IMR-90 (cell line): ENCODE results near the gene CASP14. TPM values are rescaled to one million over a fixed set of nuclear protein-coding genes. Genes with fewer than 3 reads are reported as not detected.

ENCODE experiments used
- ATAC-seq: fragments of 200-7000 bp; cut with Tn5 transposase; 2 replicates; pipeline ENCODE4 v1.9.1; 2020; ENCODE audit warnings: low read depth, mild to moderate bottlenecking, moderate library complexity
- BruUV-seq: library from RNA; stranded (reverse); fragments of 400-500 nt; replicated peaks from 2 replicates; lab custom pipeline; 2021; lab: Mats Ljungman, UMichigan
- CTCF ChIA-PET: fragments of 300-600 bp; formaldehyde crosslinking; extraction: SDS; loops from one replicate; lab custom pipeline; 2021; ENCODE audit warnings: antibody characterized with exemption; lab: Yijun Ruan, JAX
- POLR2A ChIA-PET: fragments of 300-600 bp; sonication (Branson Sonifier 250); formaldehyde crosslinking; loops from one replicate; lab custom pipeline; 2022; ENCODE audit warnings: antibody characterized with exemption; ENCODE audit not compliant: unreplicated experiment; lab: Charles Lee
- DNase-seq: peaks from one replicate; pipeline ENCODE4 v3.0.0; 2013
- H2AFZ ChIP-seq: replicated peaks from 2 replicates; pipeline ENCODE3; 2013; ENCODE audit warnings: low read length, mild to moderate bottlenecking; ENCODE audit not compliant: poor library complexity
- H2AK5ac ChIP-seq: 2 replicates; pipeline ENCODE4 v1.6.1; 2013; ENCODE audit warnings: low read depth, low read length, inconsistent platforms
- H2AK9ac ChIP-seq: replicated peaks from 2 replicates; pipeline ENCODE3; 2013; ENCODE audit warnings: mild to moderate bottlenecking, low read depth, low read length, moderate library complexity; ENCODE audit not compliant: poor library complexity
- H2BK120ac ChIP-seq: 2 replicates; pipeline ENCODE4 v1.6.1; 2013; ENCODE audit warnings: low read depth, low read length, inconsistent platforms
- H2BK15ac ChIP-seq: 3 replicates; pipeline ENCODE4 v1.6.1; 2013; ENCODE audit warnings: low read depth, low read length, inconsistent platforms
- H2BK20ac ChIP-seq: 2 replicates; pipeline ENCODE4 v1.6.1; 2013; ENCODE audit warnings: low read depth, mild to moderate bottlenecking, inconsistent platforms, low read length, moderate library complexity
- H2BK5ac ChIP-seq: 2 replicates; pipeline ENCODE4 v1.6.1; 2013; ENCODE audit warnings: mild to moderate bottlenecking, low read depth, low read length, inconsistent platforms; ENCODE audit not compliant: poor library complexity, severe bottlenecking
- H3K14ac ChIP-seq: replicated peaks from 2 replicates; pipeline ENCODE4 v1.6.1; 2013; ENCODE audit warnings: low read depth, low read length, inconsistent platforms
- H3K18ac ChIP-seq: 2 replicates; pipeline ENCODE4 v1.6.1; 2013; ENCODE audit warnings: low read depth, low read length, control low read depth
- H3K23ac ChIP-seq: 2 replicates; pipeline ENCODE4 v1.6.1; 2013; ENCODE audit warnings: low read depth, low read length, inconsistent platforms
- H3K27ac ChIP-seq: 2 replicates; pipeline ENCODE4 v1.5.1; 2013; ENCODE audit warnings: mild to moderate bottlenecking, control low read depth, low read length; ENCODE audit not compliant: insufficient read depth
- H3K27me3 ChIP-seq: 2 replicates; pipeline ENCODE4 v1.6.1; 2013; ENCODE audit warnings: low read length; ENCODE audit not compliant: control insufficient read depth, insufficient read depth
- H3K36me3 ChIP-seq: 2 replicates; pipeline ENCODE4 v1.6.1; 2013; ENCODE audit warnings: low read length, mixed read lengths; ENCODE audit not compliant: control insufficient read depth, insufficient read depth
- H3K4ac ChIP-seq: 2 replicates; pipeline ENCODE4 v1.6.1; 2013; ENCODE audit warnings: low read depth, low read length, inconsistent platforms
- H3K4me1 ChIP-seq: 2 replicates; pipeline ENCODE4 v1.6.1; 2013; ENCODE audit warnings: low read length, mixed read lengths; ENCODE audit not compliant: control insufficient read depth, insufficient read depth
- H3K4me2 ChIP-seq: 2 replicates; pipeline ENCODE4 v1.6.1; 2013; ENCODE audit warnings: low read depth, mild to moderate bottlenecking, control low read depth, low read length, moderate library complexity
- H3K4me3 ChIP-seq: 2 replicates; pipeline ENCODE4 v1.5.1; 2013; ENCODE audit warnings: low read depth, mild to moderate bottlenecking, control low read depth, low read length, moderate library complexity; ENCODE audit not compliant: insufficient read depth
- H3K56ac ChIP-seq: 2 replicates; pipeline ENCODE4 v1.6.1; 2013; ENCODE audit warnings: low read length, inconsistent platforms; ENCODE audit not compliant: insufficient read depth; ENCODE audit errors: extremely low read depth
- H3K79me1 ChIP-seq, 2 experiments: 2 replicates each; pipeline ENCODE4 v1.6.1; 2013; ENCODE audit warnings: low read length in 2 of 2, inconsistent platforms in 1 of 2, low read depth in 1 of 2
- H3K9ac ChIP-seq: 2 replicates; pipeline ENCODE4 v1.6.1; 2013; ENCODE audit warnings: low read depth, low read length, control low read depth
- H3K9me1 ChIP-seq: 2 replicates; pipeline ENCODE4 v1.6.1; 2013; ENCODE audit warnings: low read length, inconsistent platforms; ENCODE audit not compliant: insufficient read depth
- H3K9me3 ChIP-seq: 2 replicates; pipeline ENCODE4 v1.6.1; 2013; ENCODE audit warnings: low read length; ENCODE audit not compliant: control insufficient read depth, insufficient read depth
- H4K20me1 ChIP-seq: 2 replicates; pipeline ENCODE4 v1.6.1; 2013; ENCODE audit warnings: low read length, inconsistent platforms; ENCODE audit not compliant: insufficient read depth
- H4K5ac ChIP-seq: 2 replicates; pipeline ENCODE4 v1.6.1; 2013; ENCODE audit warnings: mild to moderate bottlenecking, low read depth, low read length, control low read depth
- H4K8ac ChIP-seq, 2 experiments: 2 replicates each; pipeline ENCODE4 v1.6.1; 2013; ENCODE audit warnings: low read depth in 2 of 2, low read length in 2 of 2, control low read depth in 1 of 2, inconsistent platforms in 1 of 2
- H4K91ac ChIP-seq: 2 replicates; pipeline ENCODE4 v1.6.1; 2013; ENCODE audit warnings: low read depth, low read length, inconsistent platforms; ENCODE audit not compliant: insufficient read depth
- BHLHE40 ChIP-seq: fragments of 150-350 bp; IDR thresholded peaks from 2 replicates; pipeline ENCODE4 v1.6.1; 2016; ENCODE audit warnings: mild to moderate bottlenecking, low read depth, low read length
- CEBPB ChIP-seq: IDR thresholded peaks from 2 replicates; pipeline ENCODE4 v1.6.1; 2012; ENCODE audit warnings: low read depth, low read length, improper control_type of control experiment
- CHD1 ChIP-seq: IDR thresholded peaks from 2 replicates; pipeline ENCODE4 v1.6.1; 2012; ENCODE audit warnings: low read depth, low read length, improper control_type of control experiment
- CTCF ChIP-seq: conservative IDR thresholded peaks from 2 replicates; pipeline ENCODE4 v1.5.1; 2012; ENCODE audit warnings: mild to moderate bottlenecking, low read depth, low read length, improper control_type of control experiment
- ELK1 ChIP-seq: fragments of 150-350 bp; IDR thresholded peaks from 2 replicates; pipeline ENCODE4 v1.6.1; 2016; ENCODE audit warnings: low read depth, mild to moderate bottlenecking, low read length, moderate library complexity, borderline replicate concordance
- FOS ChIP-seq: fragments of 150-350 bp; IDR thresholded peaks from 2 replicates; pipeline ENCODE4 v1.6.1; 2016; ENCODE audit warnings: low read depth, low read length
- MAFK ChIP-seq: IDR thresholded peaks from 2 replicates; pipeline ENCODE4 v1.6.1; 2012; ENCODE audit warnings: low read depth, low read length, improper control_type of control experiment
- MAZ ChIP-seq: IDR thresholded peaks from 2 replicates; pipeline ENCODE4 v1.6.1; 2012; ENCODE audit warnings: low read depth, mild to moderate bottlenecking, low read length, improper control_type of control experiment, moderate library complexity, borderline replicate concordance
- MXI1 ChIP-seq: IDR thresholded peaks from 2 replicates; pipeline ENCODE4 v1.6.1; 2012; ENCODE audit warnings: low read depth, mild to moderate bottlenecking, low read length, moderate library complexity, borderline replicate concordance
- NFE2L2 ChIP-seq: fragments of 150-350 bp; IDR thresholded peaks from 2 replicates; pipeline ENCODE4 v1.6.1; 2016; ENCODE audit warnings: low read depth, mild to moderate bottlenecking, low read length
- POLR2A ChIP-seq: IDR thresholded peaks from 2 replicates; pipeline ENCODE4 v1.6.1; 2012; ENCODE audit warnings: mild to moderate bottlenecking, low read depth, low read length
- RAD21 ChIP-seq: IDR thresholded peaks from 2 replicates; pipeline ENCODE4 v1.6.1; 2012; ENCODE audit warnings: low read length, improper control_type of control experiment
- RCOR1 ChIP-seq: IDR thresholded peaks from 2 replicates; pipeline ENCODE4 v1.6.1; 2012; ENCODE audit warnings: mild to moderate bottlenecking, low read length, improper control_type of control experiment; ENCODE audit not compliant: insufficient replicate concordance
- RFX5 ChIP-seq: IDR thresholded peaks from 2 replicates; pipeline ENCODE4 v1.8.0; 2012; ENCODE audit warnings: low read depth, mild to moderate bottlenecking, low read length, moderate library complexity
- SMC3 ChIP-seq: fragments of 150-350 bp; IDR thresholded peaks from 2 replicates; pipeline ENCODE4 v1.6.1; 2016; ENCODE audit warnings: low read depth, mild to moderate bottlenecking, antibody characterized with exemption, low read length, moderate library complexity
- USF2 ChIP-seq: fragments of 150-350 bp; IDR thresholded peaks from 2 replicates; pipeline ENCODE4 v1.6.1; 2017; ENCODE audit warnings: mild to moderate bottlenecking, antibody characterized with exemption, low read length, low read depth
- dilution Hi-C: fragments of 300-500 bp; cut with HindIII; formaldehyde crosslinking; loops from one replicate; pipeline ENCODE4 v1.14.3; 2018; ENCODE audit warnings: low sequenced_read_pairs; ENCODE audit not compliant: unreplicated experiment
- in situ Hi-C: fragments of 300-500 bp; cut with MboI; formaldehyde crosslinking; loops from 3 replicates; pipeline ENCODE4 v1.14.3; 2019; ENCODE audit warnings: low sequenced_read_pairs, inconsistent platforms, mixed read lengths
- intact Hi-C: fragments of 100-400 bp; cut with micrococcal nuclease; formaldehyde crosslinking; loops from 2 replicates; pipeline ENCODE4 v1.10.0; 2022
- polyA plus RNA-seq, 3 experiments: library from polyadenylated mRNA; depleted of rRNA; stranded (reverse); fragments of >200 nt; gene quantifications; 2 replicates each; pipeline ENCODE4 v1.2.3, GENCODE V29; 2012; ENCODE audit warnings: low replicate concordance in 1 of 3
- total RNA-seq: library from RNA; depleted of rRNA; stranded (reverse); fragments of >200 nt; gene quantifications from 2 replicates; pipeline ENCODE4 v1.2.3, GENCODE V29; 2012

CASP14 gene
- total and polyA plus RNA-seq, 2 of the 4 experiments (the other 2 are of a cell fraction) = not detected

GRCh38 chr19:15008308-15008707, 41.0 kb upstream of the CASP14 start:
- H3K4me1 ChIP-seq = no peaks in the 10 kb centered on the region
- H4K5ac ChIP-seq = no peak overlapping the region

More at GRCh38 chr19:15008308-15008707, 41.0 kb upstream of the CASP14 start:
- no peak overlapping the region for H3K4me3 ChIP-seq
- no peak overlapping the region for H2BK120ac ChIP-seq
- no peaks in the 10 kb centered on the region for H3K27me3 ChIP-seq
- H4K20me1 ChIP-seq = no peaks in the 10 kb centered on the region
- DNase-seq (no peak), ATAC-seq (no peak)
- no peaks in the 10 kb centered on the region for H3K9me1 ChIP-seq
- no peak overlapping the region for H2AFZ ChIP-seq
- no peak overlapping the region for H3K4ac ChIP-seq
- no peak overlapping the region for H2BK20ac ChIP-seq
- no peak overlapping the region for H3K23ac ChIP-seq
- no peak overlapping the region for H4K91ac ChIP-seq
- no peak overlapping the region for H3K56ac ChIP-seq
- no peak overlapping the region for H3K18ac ChIP-seq
- intact Hi-C loops (no loop called here), dilution Hi-C loops (no loop called here), in situ Hi-C loops (no loop called here)
- TF ChIP-seq RFX5 (no peak), NFE2L2 (no peak), CHD1 (no peak), ELK1 (no peak), CEBPB (no peak), MAFK (no peak), SMC3 (no peak), RCOR1 (no peak), USF2 (no peak), RAD21 (no peak), MAZ (no peak), CTCF (no peak), FOS (no peak), POLR2A (no peak), BHLHE40 (no peak), MXI1 (no peak)
- ChIA-PET CTCF (no interaction called here), POLR2A (no interaction called here)
- H4K8ac ChIP-seq = no peak overlapping the region
- no peak overlapping the region for H3K4me2 ChIP-seq
- no peak overlapping the region for H2BK15ac ChIP-seq
- H2AK5ac ChIP-seq = no peak overlapping the region
- no peaks in the 10 kb centered on the region for H3K36me3 ChIP-seq
- no peak overlapping the region for H3K14ac ChIP-seq
- H3K9ac ChIP-seq = no peak overlapping the region
- peaks cover 16% of the 10 kb centered on the region for H3K9me3 ChIP-seq
- H2BK5ac ChIP-seq = no peak overlapping the region
- no TSS peak for BruUV-seq
- no peaks in the 10 kb centered on the region for H3K79me1 ChIP-seq
- no peak overlapping the region for H2AK9ac ChIP-seq
- H3K27ac ChIP-seq = no peak overlapping the region
